HG03469 (cell line): Measurements from ENCODE around the gene PITPNB.
A peak's percentile ranks its signal among the peaks of the same experiment; 100 is the strongest.

Experiments
- ATAC-seq: cut with Tn5 transposase; IDR thresholded peaks from one replicate; pipeline ENCODE4 v1.9.1; 2021; ENCODE audit warnings: mild to moderate bottlenecking, moderate library complexity, moderate number of reproducible peaks; ENCODE audit not compliant: unreplicated experiment

Gene PITPNB

DNA sequence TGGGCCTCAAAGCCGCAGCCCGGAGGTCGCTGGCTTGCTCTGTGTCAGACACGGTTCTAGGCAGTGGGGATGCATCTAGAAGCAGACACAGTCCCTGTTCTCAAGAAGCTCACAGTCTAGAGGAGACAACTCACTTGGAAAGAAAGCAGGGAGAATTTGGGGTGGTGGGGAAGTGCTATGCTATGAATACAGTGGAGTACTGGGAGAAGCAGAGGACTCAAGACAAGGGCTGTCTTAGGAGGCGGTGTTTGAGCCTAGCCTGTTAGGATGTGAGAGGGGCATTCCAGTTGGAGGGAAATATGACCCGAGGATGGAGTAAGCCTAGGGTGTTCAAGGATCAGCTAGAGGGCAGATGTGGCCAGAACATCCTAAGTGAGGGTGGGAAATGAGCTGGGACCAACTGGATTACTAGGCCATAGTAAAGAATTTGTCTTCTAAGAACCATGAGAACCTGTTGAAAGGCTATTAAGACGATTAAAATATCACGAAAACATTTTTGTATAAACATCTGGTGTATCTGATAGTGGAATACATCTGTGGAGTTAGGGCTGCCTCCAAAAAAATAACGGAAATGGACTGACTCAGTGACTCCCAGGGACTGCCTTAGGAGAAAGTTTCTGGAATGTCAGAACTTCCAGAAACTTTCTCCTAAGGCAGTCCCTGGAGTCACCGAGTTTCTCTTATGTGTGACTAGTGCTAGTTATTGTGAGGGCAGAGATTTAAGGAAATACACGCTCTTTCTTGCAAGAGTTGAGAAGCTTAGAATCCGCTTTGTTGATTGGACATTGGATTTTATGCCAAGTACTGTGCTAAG is 1.1 kb upstream of the PITPNB start:
- no peak for ATAC-seq

DNA sequence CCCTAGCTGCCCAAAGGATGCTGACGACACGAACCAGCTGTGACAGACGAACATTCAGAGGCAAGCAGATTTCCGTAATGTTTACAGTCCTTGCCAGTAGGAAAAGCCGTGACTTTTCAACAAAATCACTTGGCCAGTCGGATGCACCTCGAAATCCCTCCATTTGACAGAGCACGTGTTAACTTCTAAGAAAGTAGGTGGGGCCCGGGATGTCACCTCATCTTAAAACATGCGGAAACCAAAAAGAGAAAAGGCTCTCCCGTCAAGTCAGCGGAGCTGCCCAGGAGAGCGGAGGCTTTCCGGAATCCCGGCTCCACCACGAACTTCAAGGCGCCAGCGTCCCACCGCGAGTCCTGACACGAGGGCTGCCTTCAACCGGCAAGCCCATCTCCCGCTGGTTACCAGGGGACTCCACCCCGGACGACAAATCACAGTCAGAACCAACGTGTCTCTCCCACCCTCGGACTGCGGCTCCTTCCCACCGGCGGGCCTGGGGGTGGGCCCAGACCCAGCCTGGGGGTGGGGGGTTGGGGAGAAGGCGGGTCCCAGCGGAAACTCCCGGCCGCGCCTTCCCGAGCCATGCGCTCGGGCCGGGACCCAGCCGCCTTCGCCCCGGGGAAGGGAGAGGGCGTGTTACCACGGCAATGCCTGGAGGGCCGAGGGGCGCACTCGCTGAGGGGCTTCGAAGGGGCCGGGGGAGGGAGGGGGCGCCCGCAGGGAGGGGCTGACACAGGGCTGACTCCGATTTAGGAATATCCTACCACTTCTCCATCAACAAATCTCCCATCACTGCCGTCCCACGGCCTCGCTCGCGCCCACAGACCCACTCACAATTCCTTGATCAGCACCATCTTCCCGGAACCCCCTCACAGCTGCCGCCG is 475 bp downstream of the PITPNB start:
- no peak for ATAC-seq

DNA sequence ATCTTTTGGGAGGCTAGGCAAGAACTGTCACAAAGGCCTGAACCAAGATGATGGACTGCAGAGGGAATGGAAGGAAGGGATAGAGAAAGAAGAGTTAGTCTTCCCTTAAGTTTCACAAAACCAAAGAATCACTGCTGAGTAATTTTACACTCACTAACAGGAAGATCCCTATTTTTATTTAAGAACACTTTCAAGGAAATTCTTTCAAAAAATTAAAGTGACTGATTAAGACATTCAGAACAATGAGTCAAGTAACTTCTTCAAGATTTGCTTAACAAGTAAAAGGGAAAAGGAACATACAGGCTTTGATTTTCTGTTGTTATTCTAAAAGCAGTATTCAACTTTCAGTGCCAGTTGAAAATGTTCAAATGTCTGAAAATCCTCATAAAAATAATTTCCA is 3.1 kb downstream of the PITPNB start:
- ATAC-seq: no peak

DNA sequence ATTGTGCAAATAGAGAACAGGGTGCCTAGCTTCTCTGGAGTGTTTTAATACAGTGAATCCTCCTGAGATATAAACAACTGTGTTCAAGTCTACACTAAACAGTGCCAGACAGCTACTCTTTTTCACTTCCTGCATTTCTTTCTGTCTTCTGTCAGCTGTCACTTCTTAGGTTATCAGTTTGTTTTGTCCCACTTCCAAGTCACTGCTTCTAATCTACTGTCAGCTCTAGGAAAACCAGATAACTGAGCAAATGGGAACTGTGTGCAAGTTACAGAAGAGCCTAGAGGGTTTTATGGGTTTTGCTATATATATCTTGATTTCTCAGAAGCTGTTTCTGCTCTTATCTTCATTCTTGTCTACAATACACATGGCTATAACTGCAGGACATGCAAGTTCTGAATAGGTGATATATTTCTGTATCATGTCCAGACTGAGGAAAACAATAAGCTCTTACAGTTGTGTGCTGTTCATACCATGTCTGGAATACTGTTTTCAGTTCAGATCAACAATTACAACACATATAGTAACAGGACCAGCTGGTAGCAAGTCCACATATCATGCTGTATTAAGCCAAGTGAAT is 5.8 kb downstream of the PITPNB start:
- no peak for ATAC-seq

DNA sequence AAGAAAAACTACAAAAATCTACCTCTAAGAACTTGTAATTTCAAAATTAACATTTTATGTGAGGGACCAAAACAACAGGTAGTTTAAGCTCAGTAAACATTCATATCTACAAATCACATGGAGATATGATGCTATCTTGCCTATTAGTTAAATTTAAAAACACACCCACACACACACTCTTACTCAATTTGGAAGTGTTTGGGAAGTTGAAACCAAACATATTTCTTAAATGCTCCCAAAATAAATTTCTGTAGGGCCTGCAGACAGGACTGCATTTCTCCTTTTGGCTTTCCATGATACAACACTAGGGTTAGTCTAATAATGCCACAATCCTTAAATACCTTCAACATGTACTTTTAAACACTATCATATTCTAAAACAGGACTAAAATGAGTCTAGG is 7.0 kb downstream of the PITPNB start:
- ATAC-seq: no peak

DNA sequence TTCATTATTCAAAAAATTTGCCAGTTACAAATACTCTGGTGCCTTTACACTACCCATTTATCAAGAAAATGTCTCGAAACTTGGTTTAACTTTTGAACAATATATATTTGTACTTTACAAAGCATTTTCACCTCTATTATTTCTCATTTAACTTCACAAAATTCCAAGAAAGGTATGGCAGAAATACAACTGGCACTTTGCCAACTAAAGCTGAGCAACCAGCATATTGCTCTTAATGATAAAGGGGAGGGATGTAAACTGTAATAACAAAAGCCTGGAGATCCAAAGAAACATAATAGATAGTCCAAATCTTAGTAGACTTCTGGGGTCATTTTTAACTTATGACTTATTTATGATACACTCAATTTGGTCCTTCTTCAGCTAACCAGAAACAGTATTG is 7.7 kb downstream of the PITPNB start:
- ATAC-seq: no peak

DNA sequence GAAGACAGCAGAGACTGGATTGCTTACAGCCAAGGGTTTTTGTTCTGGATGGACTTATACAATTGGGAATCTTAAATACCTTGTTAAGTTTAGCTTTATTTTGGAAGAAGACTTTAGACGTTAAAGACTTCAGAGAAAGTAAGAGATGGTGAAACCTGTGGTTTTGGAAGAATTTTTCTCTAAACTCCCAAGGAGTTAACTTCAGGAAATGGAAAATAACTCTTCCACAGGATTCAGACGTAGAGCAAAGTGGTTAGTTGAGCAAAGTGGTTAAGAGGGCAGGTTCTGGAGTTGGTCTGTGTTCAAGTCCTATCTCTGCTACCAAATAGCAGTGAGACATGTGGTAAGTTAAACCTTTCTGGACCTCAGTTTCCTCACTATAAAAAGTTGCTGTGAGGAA is 12.8 kb downstream of the PITPNB start:
- no peak for ATAC-seq

DNA sequence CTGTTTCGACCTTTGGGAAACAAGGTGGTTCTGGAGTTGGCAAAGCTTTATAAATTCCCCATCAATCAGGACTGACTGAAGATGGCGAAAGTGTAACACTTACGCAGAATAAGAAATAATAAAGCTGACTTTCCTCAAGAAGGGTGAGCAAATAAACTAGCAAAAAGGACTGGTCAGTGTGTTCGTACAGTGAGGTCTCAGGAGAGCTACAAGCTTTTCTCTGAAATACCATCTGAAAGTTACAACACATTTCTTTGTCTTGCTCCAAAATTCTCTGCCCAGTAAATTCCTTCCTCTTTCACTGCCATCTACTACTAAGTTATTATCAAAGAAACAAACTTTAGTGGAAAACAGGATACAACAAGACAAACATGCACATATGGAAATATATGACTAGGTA is 13.4 kb downstream of the PITPNB start:
- ATAC-seq: no peak

DNA sequence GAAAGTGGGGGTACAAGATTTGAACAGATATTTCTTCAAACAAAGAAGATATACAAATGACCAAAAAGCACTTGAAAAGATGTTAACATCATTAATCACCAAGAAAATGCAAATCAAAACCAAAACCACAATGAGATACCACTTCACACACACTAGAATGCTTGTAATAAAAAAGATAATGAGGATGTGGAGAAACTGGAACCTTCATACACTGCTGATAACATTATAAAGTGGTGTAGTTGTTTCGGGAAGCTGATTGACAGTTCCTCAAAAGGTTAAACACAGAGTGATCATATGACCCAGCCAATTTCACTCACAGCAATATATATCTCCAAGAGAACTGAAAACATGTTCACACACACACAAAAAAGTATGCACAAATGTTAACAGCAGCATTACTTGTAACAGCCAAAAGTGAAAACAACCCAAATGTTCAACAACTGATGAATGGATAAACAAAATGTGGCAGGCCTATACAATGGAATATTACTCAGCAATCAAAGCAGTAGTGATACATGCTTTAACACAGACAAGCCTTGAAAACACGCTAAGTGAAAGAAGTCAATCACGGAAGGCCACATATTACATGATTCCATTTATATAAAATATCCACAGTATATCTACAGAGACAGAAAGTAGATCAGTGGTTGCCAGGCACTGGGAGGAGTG is 15.1 kb downstream of the PITPNB start:
- ATAC-seq: no peak

DNA sequence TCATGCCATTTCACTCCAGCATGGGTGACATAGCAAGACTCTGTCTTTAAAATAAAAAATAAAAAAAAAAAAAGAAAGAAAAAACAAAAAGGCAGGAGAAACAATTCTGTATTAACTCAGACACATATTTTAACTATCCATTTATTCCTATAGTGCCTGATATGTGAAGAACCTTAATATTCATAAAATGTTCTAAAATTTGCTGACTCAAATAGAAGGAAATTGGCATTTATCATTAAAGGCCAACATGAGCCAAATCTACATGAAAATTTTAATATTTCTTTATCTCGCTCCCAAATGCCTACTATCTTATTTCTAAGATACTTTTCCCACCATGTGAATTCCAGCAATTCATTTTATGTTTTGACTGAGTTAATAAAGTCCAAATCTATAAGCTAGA is 18.9 kb downstream of the PITPNB start:
- ATAC-seq: no peak

DNA sequence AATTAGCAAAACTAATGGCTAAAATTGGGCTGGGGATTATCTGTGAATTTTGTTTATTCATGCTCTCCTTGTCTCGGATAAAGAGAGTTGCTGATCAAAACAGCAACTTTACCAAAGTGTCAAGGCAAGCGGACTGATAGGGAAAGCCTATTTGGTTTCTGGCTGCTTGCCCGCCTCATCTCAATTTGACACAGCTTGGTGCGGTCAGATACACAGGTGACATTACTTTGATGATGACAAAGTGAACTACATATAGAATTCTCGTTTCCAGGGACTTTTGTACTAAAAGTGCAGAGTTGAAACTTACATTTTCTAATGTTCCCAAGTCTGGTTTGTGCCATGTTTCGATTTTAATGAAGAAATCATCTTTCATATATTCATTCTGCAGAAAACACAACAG is 22.8 kb downstream of the PITPNB start:
- ATAC-seq: no peak

DNA sequence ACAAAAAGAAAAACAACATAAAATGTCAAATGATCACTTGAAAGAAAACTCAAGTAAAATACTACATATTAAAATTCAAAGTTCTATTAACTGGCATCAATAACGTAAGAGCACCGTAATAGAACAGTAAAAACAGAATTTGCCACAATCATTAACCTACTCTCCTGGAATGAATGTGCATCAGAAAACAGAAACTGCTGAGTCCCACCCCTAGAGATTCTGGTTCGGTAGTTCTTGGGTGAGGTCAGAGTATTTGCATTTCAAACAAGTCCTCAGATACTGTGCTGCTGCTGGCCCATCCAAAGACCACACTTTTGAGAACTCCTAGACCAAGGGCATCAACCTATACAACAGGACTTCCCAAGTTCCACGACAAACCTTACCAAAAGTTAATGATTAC is 23.5 kb downstream of the PITPNB start:
- ATAC-seq: peak; percentile 55

DNA sequence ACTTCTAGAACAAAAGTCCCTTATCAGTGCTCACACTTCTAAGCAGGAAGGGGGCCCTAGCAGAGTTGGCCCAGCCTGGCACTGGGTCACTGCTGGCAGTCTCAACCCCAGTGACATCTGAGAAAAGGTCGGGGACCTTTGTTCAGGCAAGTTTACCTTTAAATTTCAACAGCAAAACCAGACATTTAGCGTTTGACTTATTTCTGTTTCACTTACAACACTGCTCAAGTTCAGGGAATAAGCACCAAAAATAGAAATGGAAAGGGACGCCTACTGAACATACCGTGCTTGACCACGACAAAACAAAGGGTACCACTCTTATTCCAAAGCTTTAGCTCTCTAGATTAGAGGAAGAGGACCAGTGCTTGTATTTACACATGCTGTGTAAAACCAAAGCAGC is 26.2 kb downstream of the PITPNB start:
- ATAC-seq: no peak

DNA sequence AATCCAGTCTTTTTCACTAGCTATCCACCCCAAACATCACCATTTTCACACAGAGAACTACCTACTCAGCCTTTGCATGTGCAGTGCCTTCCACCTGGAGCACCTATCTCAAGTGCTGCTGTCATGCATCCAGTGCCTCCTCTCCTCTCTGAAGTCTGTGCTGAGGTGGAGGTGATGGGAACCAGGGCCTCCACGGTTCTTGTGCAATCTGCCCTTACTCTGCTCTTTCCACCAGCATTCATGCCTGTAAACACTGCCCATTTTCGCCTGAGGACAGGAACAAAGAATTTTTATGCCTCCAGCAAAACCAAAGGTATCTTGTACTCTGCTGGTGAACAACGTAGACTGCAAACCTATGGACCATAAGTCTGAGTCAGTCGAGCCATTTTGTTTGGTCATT is 27.0 kb downstream of the PITPNB start:
- no peak for ATAC-seq

DNA sequence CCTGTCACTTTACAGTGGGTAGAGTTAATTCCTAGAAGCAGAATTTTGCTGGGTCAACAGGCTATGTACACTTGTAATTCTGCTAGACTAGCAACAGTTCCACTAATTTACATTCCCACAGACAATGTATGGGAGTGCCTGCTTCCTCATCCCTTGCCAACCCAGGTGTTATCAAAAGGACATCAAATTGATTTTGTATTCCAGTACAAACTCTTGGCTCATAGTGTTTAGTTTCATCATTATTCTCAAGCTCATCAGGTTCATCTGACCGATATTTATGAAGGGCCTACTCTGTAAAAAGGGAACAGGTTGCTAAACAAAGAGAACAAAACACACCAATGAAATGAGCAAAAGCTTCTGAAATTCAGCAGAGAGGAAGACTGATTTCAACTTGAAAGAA is 30.7 kb downstream of the PITPNB start:
- ATAC-seq: no peak

DNA sequence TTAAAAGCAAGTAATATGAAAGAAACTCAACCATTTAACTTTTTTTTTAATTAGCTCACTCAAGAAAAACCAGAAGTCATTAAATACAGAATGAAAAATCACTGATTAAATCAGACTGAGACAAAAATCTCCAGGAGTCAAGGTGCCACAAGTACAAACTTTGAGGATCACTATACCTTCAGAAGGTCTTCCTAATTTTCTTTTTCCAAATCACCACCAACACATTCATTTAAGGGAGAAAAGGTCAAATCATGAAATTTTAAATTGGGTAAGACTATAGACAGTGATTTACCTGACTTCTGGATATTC is 32.3 kb downstream of the PITPNB start:
- ATAC-seq: no peak

DNA sequence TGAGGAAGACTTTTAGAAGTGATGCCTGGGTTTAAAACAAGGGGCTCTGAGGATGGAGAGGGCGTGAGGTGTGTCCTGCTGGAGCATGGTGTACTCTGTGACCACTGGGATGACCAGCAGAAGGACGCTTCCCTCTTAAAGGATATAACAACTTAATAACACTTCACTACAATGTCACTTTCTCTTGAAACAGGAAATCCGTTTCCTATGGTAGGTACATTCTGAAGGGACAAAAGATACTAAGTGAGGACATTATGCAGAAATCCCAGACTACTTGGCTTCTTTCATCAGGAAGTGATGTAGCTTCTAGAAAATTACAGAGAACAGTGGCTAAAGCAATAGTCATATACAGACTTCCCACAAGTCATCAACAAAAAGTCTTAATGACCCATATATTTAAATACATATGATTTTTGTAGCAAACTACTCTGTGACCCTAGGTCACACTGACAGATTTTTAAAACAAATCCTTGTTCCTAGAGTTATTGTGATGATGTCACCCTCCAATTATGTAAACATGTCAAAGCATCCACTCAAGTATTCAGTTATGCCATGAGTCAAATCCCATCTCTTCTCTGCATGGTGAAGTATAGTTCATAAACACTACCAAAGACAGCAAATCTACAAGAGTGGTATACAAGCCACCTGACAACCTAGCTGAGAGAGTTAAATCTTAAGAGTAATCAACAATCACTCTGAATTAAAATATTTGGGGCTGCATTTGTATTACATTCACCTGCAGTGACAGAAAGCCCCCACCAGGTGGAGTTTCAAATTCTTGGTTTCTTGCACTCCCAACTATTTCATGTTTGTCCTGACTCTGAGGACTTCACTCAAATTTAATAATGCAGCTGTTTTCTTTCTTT is 32.8 kb downstream of the PITPNB start:
- no peak for ATAC-seq

DNA sequence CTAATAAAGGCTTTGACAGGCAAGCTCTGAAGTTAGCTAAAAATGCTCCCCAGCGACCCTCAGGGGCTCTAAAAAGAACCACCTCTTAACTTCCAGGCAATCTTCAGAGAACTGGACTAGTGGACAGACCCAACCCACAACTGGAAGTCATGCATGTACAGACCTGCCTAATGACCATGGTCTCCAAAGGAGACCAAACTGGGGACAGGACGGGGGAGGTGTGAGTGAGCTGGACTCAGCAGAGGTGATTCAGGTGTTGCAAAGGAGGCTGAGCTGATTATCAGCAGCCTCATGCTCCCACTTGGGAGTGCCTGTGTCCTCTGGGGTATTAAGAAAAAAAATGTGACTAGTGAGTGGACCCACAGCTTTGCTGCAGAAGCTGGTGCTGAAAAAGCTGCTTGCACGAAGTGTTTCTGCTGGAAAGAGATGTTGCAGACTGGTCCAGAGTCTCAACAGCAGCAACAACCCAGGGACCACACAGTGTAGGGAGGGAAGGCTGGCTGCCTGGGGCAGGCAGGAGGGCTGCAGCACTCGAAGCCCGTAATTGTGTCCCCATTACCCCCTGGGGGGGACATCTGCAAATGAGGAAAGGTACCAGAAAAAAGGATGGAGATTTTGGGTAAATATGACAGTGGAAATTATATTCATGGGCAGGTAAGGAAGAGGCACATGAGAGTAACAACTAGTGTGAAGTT is 35.3 kb downstream of the PITPNB start:
- no peak for ATAC-seq

DNA sequence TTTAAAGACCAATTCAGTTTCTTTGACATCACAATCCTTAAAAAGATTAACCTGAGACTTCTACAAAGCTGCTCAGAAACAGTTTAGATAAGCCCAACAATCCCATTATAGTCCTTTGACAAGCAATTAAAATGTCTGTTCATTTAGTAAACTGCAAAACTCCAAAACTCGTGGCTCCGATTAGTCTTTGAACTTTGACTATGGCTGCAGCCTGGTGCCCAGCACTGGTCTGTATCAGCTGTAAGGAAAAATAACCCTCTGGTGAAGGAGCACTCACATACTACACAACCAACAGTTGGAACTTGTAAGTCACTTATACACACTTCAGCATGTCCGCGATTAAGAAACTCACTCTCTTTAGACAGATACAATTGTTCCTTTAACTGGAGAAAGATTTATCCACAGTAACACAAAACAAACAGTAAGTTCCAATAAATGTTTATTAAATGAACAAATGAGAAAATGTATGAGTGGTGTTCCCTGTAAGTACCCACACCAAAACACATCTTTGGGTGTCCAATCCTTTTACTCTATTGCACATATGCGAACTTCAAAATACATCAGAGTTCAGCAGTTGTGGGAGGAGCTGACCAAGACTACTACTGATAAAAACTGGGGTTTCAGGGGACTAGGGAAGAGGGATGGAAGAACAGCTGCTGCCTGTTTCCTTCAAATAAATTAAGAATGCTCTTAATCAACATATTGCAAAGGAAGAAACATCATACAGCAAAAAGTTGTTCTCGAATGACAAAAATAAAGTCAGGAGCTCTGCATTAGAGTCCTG is 36.4 kb downstream of the PITPNB start:
- ATAC-seq: no peak
